Neural cell (in vitro differentiated cells): ENCODE data around the gene PTTG1IP2. TPM values are rescaled to one million over a fixed set of nuclear protein-coding genes. Genes with fewer than 3 reads are reported as not detected.

Experiments used
- H2AFZ ChIP-seq: fragments of 200-600, 300-800 bp; sonication (generic), shearing (Covaris generic); 2 replicates; pipeline ENCODE4 v1.6.0; 2014; ENCODE audit warnings: low read depth, mild to moderate bottlenecking, antibody characterized with exemption, low read length, moderate library complexity
- H3F3A ChIP-seq: fragments of 200-600 bp; shearing (Covaris generic); 2 replicates; pipeline ENCODE4 v1.6.1; 2016; ENCODE audit warnings: mild to moderate bottlenecking, moderate library complexity, mixed read lengths, antibody characterized with exemption, low read length; ENCODE audit not compliant: insufficient read depth, poor library complexity, severe bottlenecking
- H3K27ac ChIP-seq: fragments of 200-600, 300-800 bp; sonication (generic), shearing (Covaris generic); 2 replicates; pipeline ENCODE4 v1.5.1; 2014; ENCODE audit warnings: mild to moderate bottlenecking, low read length, moderate library complexity
- H3K27me3 ChIP-seq: fragments of 300-800, 200-600 bp; sonication (generic), shearing (Covaris generic); 2 replicates; pipeline ENCODE4 v1.6.0; 2014; ENCODE audit warnings: mild to moderate bottlenecking, low read depth, low read length, moderate library complexity; ENCODE audit not compliant: insufficient read depth
- H3K36me3 ChIP-seq: fragments of 300-800, 200-600 bp; sonication (generic), shearing (Covaris generic); 2 replicates; pipeline ENCODE4 v1.5.1; 2014; ENCODE audit warnings: mild to moderate bottlenecking, antibody characterized with exemption, low read length, moderate library complexity; ENCODE audit not compliant: insufficient read depth
- H3K4me2 ChIP-seq: fragments of 300-800, 200-600 bp; sonication (generic), shearing (Covaris generic); 2 replicates; pipeline ENCODE4 v1.6.0; 2014; ENCODE audit warnings: mild to moderate bottlenecking, low read length
- H3K4me3 ChIP-seq: fragments of 300-800, 200-600 bp; sonication (generic), shearing (Covaris generic); 2 replicates; pipeline ENCODE4 v1.5.1; 2014; ENCODE audit warnings: mild to moderate bottlenecking, low read length, moderate library complexity
- H3K79me2 ChIP-seq: fragments of 200-600 bp; shearing (Covaris generic); replicated peaks from 2 replicates; pipeline ENCODE4 v1.6.0; 2014; ENCODE audit warnings: mild to moderate bottlenecking, low read length, moderate library complexity; ENCODE audit not compliant: insufficient read depth
- H3K9ac ChIP-seq: fragments of 300-800, 200-600 bp; sonication (generic), shearing (Covaris generic); 2 replicates; pipeline ENCODE4 v1.6.1; 2016; ENCODE audit warnings: mild to moderate bottlenecking, low read length, mixed read lengths
- H3K9me2 ChIP-seq: fragments of 200-600 bp; shearing (Covaris generic); 2 replicates; pipeline ENCODE4 v1.6.1; 2016; ENCODE audit warnings: mild to moderate bottlenecking, low read length, mixed read lengths; ENCODE audit not compliant: insufficient read depth
- H3K9me3 ChIP-seq: fragments of 200-600, 300-800 bp; sonication (generic), shearing (Covaris generic); 2 replicates; pipeline ENCODE4 v1.6.1; 2016; ENCODE audit warnings: mild to moderate bottlenecking, mixed run types, low read length, moderate library complexity, mixed read lengths
- H4K20me1 ChIP-seq: fragments of 200-600 bp; shearing (Covaris generic); 2 replicates; pipeline ENCODE4 v1.6.1; 2016; ENCODE audit warnings: mild to moderate bottlenecking, mixed run types; ENCODE audit not compliant: insufficient read depth
- EP300 ChIP-seq: fragments of 450-650 bp; conservative IDR thresholded peaks from 2 replicates; pipeline ENCODE4 v1.6.1; 2014; ENCODE audit warnings: antibody characterized with exemption, mild to moderate bottlenecking, moderate library complexity; ENCODE audit not compliant: poor library complexity, severe bottlenecking
- EZH2 ChIP-seq: fragments of 200-600, 300-800 bp; shearing (Covaris generic), sonication (generic); IDR thresholded peaks from 2 replicates; pipeline ENCODE4 v1.6.1; 2014; ENCODE audit warnings: antibody characterized with exemption, low read length, borderline replicate concordance, mild to moderate bottlenecking; ENCODE audit not compliant: insufficient read depth, poor library complexity, severe bottlenecking
- MXI1 ChIP-seq: fragments of 450-650 bp; conservative IDR thresholded peaks from 2 replicates; pipeline ENCODE4 v1.6.1; 2014; ENCODE audit warnings: antibody characterized with exemption, mild to moderate bottlenecking; ENCODE audit not compliant: poor library complexity, severe bottlenecking
- POLR2AphosphoS5 ChIP-seq: IDR thresholded peaks from 2 replicates; pipeline ENCODE4 v1.6.1; 2012
- RAD21 ChIP-seq: fragments of 450-650 bp; conservative IDR thresholded peaks from 2 replicates; pipeline ENCODE4 v1.6.1; 2014; ENCODE audit warnings: antibody characterized with exemption, mild to moderate bottlenecking, moderate library complexity
- SMC3 ChIP-seq: fragments of 450-650 bp; conservative IDR thresholded peaks from 2 replicates; pipeline ENCODE4 v1.6.1; 2014; ENCODE audit warnings: antibody characterized with exemption, mild to moderate bottlenecking, moderate library complexity; ENCODE audit not compliant: poor library complexity
- TAF1 ChIP-seq: IDR thresholded peaks from 2 replicates; pipeline ENCODE4 v1.6.1; 2012; ENCODE audit warnings: low read depth
- polyA plus RNA-seq: library from polyadenylated mRNA; depleted of rRNA; stranded (reverse); fragments of >200 nt; gene quantifications from 2 replicates; pipeline ENCODE4 v1.2.3, GENCODE V29; 2014
- TF ChIP-seq, protein P1 (sequence below): IDR thresholded peaks from 2 replicates; pipeline ENCODE4 v1.6.1; 2012; ENCODE audit warnings: borderline replicate concordance
- TF ChIP-seq, protein P2 (sequence below): fragments of 450-650 bp; IDR thresholded peaks from 2 replicates; pipeline ENCODE4 v1.5.1; 2014; ENCODE audit warnings: antibody characterized with exemption, mild to moderate bottlenecking, moderate library complexity; ENCODE audit not compliant: poor library complexity, severe bottlenecking

Gene PTTG1IP2
- polyA plus RNA-seq, 1 donor from 2014 or later, result not detected

DNA sequence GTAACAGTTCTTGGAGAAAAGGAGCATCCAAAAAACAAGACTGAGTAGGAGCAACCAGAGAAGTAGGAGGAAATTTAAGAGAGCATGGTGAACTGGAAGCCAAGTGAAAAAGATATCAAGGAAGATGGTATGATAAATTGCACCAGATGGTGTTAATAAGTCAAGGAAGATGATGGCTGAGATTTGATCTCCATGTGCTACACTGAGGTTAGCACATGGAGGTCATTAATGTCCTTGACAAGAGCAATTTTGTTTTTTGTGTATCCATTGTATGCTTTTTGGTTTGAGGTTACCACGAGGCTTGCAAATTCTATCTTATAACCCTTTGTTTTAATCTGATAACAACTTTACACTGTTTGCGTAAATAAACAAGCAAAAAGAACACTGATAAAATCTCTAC is 11.3 kb upstream of the PTTG1IP2 start:
- Histone ChIP-seq H3K4me3 (no peak overlapping the region), H3F3A (no peaks in the 10 kb centered on the region), H3K9ac (no peak overlapping the region), H3K9me3 (no peaks in the 10 kb centered on the region), H3K9me2 (no peaks in the 10 kb centered on the region), H3K36me3 (no peaks in the 10 kb centered on the region), H3K4me2 (no peak overlapping the region), H2AFZ (no peak overlapping the region), H3K27ac (no peak overlapping the region), H3K79me2 (no peaks in the 10 kb centered on the region), H3K27me3 (no peaks in the 10 kb centered on the region), H4K20me1 (no peaks in the 10 kb centered on the region)
- TF ChIP-seq EP300, result no peak
- no peak for TF ChIP-seq TAF1
- no peak for TF ChIP-seq EZH2
- TF ChIP-seq, protein P1, sequence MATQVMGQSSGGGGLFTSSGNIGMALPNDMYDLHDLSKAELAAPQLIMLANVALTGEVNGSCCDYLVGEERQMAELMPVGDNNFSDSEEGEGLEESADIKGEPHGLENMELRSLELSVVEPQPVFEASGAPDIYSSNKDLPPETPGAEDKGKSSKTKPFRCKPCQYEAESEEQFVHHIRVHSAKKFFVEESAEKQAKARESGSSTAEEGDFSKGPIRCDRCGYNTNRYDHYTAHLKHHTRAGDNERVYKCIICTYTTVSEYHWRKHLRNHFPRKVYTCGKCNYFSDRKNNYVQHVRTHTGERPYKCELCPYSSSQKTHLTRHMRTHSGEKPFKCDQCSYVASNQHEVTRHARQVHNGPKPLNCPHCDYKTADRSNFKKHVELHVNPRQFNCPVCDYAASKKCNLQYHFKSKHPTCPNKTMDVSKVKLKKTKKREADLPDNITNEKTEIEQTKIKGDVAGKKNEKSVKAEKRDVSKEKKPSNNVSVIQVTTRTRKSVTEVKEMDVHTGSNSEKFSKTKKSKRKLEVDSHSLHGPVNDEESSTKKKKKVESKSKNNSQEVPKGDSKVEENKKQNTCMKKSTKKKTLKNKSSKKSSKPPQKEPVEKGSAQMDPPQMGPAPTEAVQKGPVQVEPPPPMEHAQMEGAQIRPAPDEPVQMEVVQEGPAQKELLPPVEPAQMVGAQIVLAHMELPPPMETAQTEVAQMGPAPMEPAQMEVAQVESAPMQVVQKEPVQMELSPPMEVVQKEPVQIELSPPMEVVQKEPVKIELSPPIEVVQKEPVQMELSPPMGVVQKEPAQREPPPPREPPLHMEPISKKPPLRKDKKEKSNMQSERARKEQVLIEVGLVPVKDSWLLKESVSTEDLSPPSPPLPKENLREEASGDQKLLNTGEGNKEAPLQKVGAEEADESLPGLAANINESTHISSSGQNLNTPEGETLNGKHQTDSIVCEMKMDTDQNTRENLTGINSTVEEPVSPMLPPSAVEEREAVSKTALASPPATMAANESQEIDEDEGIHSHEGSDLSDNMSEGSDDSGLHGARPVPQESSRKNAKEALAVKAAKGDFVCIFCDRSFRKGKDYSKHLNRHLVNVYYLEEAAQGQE, result no peak
- TF ChIP-seq SMC3, result no peak
- TF ChIP-seq POLR2AphosphoS5, result no peak
- TF ChIP-seq, protein P2, sequence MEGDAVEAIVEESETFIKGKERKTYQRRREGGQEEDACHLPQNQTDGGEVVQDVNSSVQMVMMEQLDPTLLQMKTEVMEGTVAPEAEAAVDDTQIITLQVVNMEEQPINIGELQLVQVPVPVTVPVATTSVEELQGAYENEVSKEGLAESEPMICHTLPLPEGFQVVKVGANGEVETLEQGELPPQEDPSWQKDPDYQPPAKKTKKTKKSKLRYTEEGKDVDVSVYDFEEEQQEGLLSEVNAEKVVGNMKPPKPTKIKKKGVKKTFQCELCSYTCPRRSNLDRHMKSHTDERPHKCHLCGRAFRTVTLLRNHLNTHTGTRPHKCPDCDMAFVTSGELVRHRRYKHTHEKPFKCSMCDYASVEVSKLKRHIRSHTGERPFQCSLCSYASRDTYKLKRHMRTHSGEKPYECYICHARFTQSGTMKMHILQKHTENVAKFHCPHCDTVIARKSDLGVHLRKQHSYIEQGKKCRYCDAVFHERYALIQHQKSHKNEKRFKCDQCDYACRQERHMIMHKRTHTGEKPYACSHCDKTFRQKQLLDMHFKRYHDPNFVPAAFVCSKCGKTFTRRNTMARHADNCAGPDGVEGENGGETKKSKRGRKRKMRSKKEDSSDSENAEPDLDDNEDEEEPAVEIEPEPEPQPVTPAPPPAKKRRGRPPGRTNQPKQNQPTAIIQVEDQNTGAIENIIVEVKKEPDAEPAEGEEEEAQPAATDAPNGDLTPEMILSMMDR, result no peak
- TF ChIP-seq MXI1, result no peak
- no peak for TF ChIP-seq RAD21

DNA sequence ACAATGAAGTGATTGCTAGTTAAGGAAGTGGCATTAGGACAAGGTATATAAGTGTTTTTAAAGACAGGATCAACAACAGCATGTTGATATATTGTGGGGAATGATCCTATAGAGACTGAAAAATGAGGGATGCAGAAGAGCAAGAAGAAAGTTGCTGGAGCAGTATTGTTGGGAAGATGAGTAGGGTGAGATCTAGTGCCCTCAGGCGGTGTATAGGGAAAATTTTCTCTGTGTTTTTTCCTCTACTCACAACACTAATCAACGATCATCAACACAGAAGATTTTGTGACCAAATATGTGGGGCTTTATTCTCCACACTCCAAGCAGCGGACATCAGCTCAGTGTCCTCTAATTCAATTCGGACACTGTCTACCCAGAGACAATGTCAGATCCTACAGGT is 9.6 kb upstream of the PTTG1IP2 start:
- Histone ChIP-seq H3F3A (no peaks in the 10 kb centered on the region), H3K9me2 (no peaks in the 10 kb centered on the region), H3K27ac (no peak overlapping the region), H3K4me2 (no peak overlapping the region), H3K79me2 (no peaks in the 10 kb centered on the region), H3K36me3 (no peaks in the 10 kb centered on the region), H3K9me3 (peaks cover 7% of the 10 kb centered on the region), H4K20me1 (no peaks in the 10 kb centered on the region), H2AFZ (no peak overlapping the region), H3K27me3 (no peaks in the 10 kb centered on the region), H3K4me3 (no peak overlapping the region), H3K9ac (no peak overlapping the region)
- TF ChIP-seq EZH2 (no peak), RAD21 (no peak), EP300 (no peak), TAF1 (no peak), MXI1 (no peak), SMC3 (no peak)
- TF ChIP-seq, protein P1, result no peak
- TF ChIP-seq, protein P2, result no peak
